ENCODE measurements around the gene PLXNA4.

PLXNA4 gene

GRCh38 chr7:132564090-132564489, 12.2 kb downstream of the PLXNA4 start:
- no peak for DNase-seq

- no peak for DNase-seq
Measured at GRCh38 chr7:132562690-132563089, 13.6 kb downstream of the PLXNA4 start.

- DNase-seq = no peak
Measured at GRCh38 chr7:132561763-132562162, 14.5 kb downstream of the PLXNA4 start.

- DNase-seq = no peak
Measured at GRCh38 chr7:132560825-132561529, 15.3 kb downstream of the PLXNA4 start.

- DNase-seq = no peak
Measured at GRCh38 chr7:132560105-132560504, 16.2 kb downstream of the PLXNA4 start.

GRCh38 chr7:132558815-132559214, 17.5 kb downstream of the PLXNA4 start:
- no peak for DNase-seq

GRCh38 chr7:132557489-132558044, 18.7 kb downstream of the PLXNA4 start:
- DNase-seq = no peak

- no peak for DNase-seq
Measured at GRCh38 chr7:132554446-132554845, 21.8 kb downstream of the PLXNA4 start.

- DNase-seq = no peak
Measured at GRCh38 chr7:132553031-132553430, 23.2 kb downstream of the PLXNA4 start.

- DNase-seq = no peak
Measured at GRCh38 chr7:132551886-132552285, 24.4 kb downstream of the PLXNA4 start.

- no peak for DNase-seq
Measured at GRCh38 chr7:132551439-132551838, 24.8 kb downstream of the PLXNA4 start.

GRCh38 chr7:132548489-132549078, 27.7 kb downstream of the PLXNA4 start:
- no peak for DNase-seq

GRCh38 chr7:132547821-132548220, 28.4 kb downstream of the PLXNA4 start:
- no peak for DNase-seq

- DNase-seq = no peak
Measured at GRCh38 chr7:132546366-132547127, 29.7 kb downstream of the PLXNA4 start.

- DNase-seq = no peak
Measured at GRCh38 chr7:132545756-132546155, 30.5 kb downstream of the PLXNA4 start.

- DNase-seq = no peak
Measured at GRCh38 chr7:132544999-132545398, 31.3 kb downstream of the PLXNA4 start.

- no peak for DNase-seq
Measured at GRCh38 chr7:132544025-132544424, 32.2 kb downstream of the PLXNA4 start.

- no peak for DNase-seq
Measured at GRCh38 chr7:132542895-132543294, 33.4 kb downstream of the PLXNA4 start.

GRCh38 chr7:132541656-132542055, 34.6 kb downstream of the PLXNA4 start:
- no peak for DNase-seq

GRCh38 chr7:132537456-132538145, 38.7 kb downstream of the PLXNA4 start:
- no peak for DNase-seq

GRCh38 chr7:132536654-132537395, 39.4 kb downstream of the PLXNA4 start:
- no peak for DNase-seq

GRCh38 chr7:132533916-132534315, 42.4 kb downstream of the PLXNA4 start:
- DNase-seq = no peak

All from NCI-H1930 (cell line).